HUDEP-2 (cell line): Measurements from ENCODE around the gene SCGB1A1.

ENCODE experiments used
- DNase-seq, 76 experiments: peaks; one replicate each; lab custom pipeline; 2025; ENCODE audit not compliant: unreplicated experiment in 76 of 76; lab: John Stamatoyannopoulos, UW

SCGB1A1 gene

DNA sequence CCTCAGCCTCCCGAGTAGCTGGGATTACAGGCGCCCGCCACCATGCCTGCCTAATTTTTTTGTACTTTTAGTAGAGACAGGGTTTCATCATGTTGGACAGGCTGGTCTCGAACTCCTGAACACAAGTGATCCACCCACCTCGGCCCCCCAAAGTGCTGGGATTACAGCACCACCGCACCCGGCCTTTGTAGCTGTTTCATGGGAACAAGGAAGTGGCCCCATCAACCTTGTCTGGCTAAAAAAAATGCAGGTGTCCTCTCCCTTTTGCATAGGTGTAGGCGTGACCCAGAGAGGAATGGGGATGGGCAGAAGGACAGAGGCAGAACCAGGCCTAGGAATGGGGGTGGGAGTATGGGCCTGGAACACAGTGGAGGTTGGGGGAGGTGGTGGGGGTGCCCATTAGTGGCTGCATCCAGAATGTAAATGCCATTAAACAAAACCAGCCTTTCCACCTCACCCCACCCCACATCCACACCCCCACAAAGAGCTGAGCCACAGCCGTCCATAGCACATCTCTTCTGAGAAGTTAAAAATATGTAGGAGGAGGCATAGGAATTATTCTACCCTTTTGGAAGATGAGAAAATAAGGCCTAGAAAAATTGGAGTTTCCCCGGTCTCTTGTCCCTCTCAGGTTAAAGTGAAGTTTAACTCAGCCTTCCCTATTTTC is 22.8 kb upstream of the SCGB1A1 start:
- peak in 4 of 76 experiments; percentile 12 to 48 (median 15) for DNase-seq

- peak in 60 of 76 experiments; percentile 11 to 71 (median 44) for DNase-seq
Observed at GRCh38 chr11:62398011-62398994, 20.5 kb upstream of the SCGB1A1 start.

GRCh38 chr11:62399172-62399877 is 19.5 kb upstream of the SCGB1A1 start:
- peak in 9 of 76 experiments; percentile 6 to 38 (median 14) for DNase-seq

DNA sequence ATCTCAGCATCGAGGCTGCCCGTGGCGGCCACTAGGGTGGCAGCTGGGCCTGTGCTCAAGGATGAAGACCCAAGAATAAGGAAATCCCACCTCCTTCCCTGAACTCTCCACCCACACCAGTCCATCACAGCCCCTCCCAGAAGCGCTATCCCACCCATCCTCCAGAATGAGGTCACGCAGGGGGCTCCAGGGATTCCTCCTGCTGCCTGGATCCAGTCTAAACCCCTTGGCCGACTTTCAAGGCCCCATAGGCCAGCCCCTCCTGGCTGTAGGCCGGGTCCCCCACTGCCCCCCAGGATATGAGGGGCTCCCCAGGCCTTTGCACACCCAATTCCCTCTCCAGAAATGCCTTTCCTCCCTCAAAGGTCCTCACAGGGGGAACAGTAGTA is 19.0 kb upstream of the SCGB1A1 start:
- DNase-seq = no peak

DNA sequence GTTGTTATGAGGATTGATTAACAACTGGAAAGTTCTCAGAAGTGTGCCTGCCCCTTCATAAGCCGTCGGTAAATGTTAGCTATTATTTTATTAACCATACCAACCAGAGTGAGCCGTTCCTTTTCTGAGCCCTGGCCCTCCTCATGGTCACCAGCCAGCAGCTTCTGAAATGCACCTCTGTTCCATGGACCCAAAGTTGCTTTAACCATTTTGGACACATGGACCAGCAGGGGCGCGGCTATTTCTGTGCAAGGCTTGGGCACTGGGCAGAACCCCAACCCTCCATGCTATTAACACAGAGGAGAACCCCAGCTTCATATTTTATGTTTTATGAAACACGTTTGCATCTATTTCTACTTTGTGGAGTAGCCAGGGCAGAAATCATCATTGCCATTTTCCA is 18.6 kb upstream of the SCGB1A1 start:
- DNase-seq = peak in 1 of 76 experiments; percentile 37

DNA sequence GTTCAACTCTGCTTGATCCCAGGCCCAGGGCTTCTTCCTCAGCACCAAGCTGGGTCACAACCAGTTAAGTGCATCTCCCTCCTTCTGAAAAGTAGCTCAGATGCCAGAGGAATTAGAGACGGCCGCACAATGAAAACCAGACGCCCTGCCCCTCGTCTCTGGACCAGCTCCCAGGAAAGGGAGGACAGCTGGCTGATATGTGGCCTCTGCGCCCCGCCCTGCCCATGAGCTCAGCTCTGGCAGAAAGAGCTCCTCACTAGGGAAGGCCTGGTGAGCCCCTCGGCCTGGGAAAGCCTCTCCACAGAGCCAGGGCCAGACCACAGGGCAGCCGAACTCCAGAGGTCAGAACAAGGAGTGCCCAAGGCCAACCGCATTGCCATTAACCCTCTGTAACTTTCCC is 18.1 kb upstream of the SCGB1A1 start:
- peak in 69 of 76 experiments; percentile 9 to 78 (median 54) for DNase-seq

DNA sequence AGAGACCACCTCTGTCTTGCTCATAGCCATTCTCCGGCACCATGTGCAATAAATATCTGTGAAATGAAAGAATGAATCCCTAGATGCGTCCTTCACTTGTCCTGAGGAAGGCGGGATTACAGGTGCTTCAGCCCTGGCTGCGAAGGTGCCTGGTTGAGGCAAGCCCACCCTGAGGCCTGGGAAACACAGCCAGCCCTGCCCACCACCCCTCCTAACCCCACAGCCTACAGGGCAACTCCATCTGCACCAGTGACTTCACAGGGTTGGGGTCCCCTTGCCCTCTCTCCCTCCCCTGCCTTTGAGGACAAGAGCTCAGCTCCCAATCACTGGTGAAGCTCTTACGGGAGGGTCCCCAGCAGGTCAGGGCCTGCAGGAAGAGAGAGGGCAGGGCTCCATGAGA is 17.5 kb upstream of the SCGB1A1 start:
- peak in 1 of 76 experiments; percentile 43 for DNase-seq

- DNase-seq = peak in 5 of 76 experiments; percentile 25 to 47 (median 33)
Observed at GRCh38 chr11:62401811-62402210, 17.0 kb upstream of the SCGB1A1 start.

DNA sequence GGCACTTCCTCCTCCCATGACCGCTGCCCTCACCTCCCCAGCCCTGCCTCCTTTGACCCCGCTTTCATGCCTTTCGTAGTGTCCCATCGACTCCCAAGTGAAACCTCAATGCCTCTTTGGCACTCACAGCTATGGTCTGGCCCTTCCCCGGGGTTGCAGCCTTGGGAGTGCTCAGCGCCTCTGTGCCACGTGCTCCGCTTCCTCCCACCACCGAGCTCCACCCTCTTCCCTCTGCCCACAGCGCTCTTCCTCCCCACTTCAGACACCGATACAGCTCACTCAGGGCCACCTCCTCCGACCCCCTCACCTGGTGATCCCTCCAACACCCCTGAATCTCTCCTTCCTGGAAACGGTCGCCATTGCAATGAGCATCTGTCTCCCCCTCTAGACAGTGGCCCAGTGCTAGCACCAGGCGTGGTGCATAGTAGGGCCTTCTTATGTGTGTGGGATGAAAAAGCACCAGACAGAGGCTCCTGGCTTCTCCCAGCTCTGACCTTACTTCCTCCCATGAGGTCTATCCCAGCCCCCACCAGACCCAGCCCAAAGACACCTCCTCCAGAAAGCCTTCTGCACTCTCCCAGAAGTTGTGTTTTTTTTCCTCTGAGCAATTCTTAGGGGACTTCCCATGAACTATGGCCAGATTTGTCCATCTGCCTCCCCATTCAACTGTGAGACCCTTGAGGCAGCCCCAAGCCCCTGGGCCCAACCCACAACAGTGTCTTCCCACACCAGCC is 16.4 kb upstream of the SCGB1A1 start:
- DNase-seq = peak in 69 of 76 experiments; percentile 20 to 81 (median 65)

- DNase-seq = no peak
Observed at GRCh38 chr11:62402960-62403730, 15.7 kb upstream of the SCGB1A1 start.

DNA sequence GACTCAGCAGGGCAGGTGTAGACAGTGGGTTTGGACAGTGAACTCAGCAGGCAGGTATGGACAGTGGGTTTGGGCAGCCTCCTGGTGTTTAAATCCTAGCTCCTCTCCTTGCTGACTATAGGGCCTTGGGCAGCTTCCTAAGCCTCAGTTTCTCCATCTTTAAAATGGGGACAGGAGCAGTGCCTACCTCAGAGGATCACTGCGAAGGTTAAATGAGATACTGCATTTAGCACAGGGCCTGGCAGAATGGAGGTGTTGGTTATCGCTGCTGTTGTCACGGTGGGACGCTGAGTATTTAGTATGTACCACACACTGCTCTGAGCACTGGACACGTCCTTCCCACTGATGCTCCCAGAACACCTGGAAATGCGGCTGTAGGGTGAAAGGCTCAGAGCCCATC is 14.4 kb upstream of the SCGB1A1 start:
- no peak for DNase-seq

GRCh38 chr11:62404901-62405300 is 13.9 kb upstream of the SCGB1A1 start:
- no peak for DNase-seq

- no peak for DNase-seq
Observed at GRCh38 chr11:62406034-62406433, 12.8 kb upstream of the SCGB1A1 start.

DNA sequence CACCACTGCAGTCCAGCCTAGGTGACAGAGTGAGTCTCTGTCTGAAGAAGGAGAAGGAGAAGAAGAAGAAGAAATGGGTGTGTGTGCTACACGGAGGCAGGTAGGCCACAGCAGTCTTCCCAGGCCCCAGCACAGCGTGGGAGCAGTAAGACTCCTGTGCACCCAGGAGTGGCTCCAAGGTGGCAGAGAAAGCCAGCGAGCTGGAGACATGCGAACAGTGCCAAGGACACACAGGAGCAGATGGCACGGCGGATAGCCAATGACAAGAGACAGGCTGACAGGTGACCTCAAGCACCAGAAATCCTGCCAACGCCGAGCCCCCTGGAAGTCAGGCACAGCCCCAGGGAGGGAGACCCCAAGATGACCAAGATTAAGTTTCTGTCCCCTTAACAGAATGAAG is 9.0 kb upstream of the SCGB1A1 start:
- DNase-seq = no peak

- no peak for DNase-seq
Observed at GRCh38 chr11:62410972-62411371, 7.9 kb upstream of the SCGB1A1 start.

- no peak for DNase-seq
Observed at GRCh38 chr11:62411524-62411923, 7.3 kb upstream of the SCGB1A1 start.

- DNase-seq = no peak
Observed at GRCh38 chr11:62413060-62413696, 5.7 kb upstream of the SCGB1A1 start.

DNA sequence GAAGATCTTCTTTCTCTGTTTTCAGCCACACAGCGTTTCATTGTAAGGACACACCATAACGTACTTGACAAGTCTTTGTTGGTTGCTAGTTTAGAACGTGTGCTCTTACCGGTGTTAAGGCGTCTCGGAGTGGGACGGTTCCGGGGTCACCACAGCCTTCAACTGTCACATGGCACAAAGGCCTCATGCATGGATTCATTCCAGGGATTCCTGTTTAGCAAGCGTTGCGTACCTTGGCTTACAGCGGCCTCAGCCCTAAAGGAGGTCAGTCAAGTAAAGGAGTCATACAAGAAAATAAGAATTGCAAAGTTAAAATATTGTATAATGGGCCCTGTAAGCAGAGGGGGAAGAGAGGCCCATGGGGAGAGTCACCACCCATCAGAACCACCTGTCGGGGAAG is 2.2 kb upstream of the SCGB1A1 start:
- DNase-seq = no peak

DNA sequence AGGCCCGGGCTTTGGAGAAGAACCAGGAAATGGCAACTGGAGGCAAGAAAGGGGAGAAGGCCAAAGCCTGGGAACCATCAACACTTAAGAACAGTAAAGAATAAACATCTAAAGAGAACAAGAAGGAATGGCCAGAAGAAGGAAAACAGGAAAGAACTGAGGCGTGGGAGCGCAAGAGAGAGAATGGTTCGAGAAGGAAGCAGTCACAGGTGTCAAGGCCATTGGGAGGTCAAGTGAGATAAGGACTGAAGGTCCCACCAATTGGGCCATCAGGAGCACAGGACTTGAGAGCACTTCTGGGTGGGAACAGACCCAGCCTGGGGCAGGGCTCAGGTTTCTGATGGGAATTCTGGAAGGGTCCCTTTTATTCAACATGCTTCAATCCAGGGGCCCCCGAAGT is 697 bp upstream of the SCGB1A1 start:
- DNase-seq = no peak
